Measurements from ENCODE around the gene TRIM2. TPM values are rescaled to one million over a fixed set of nuclear protein-coding genes. Genes with fewer than 3 reads are reported as not detected.

Gene TRIM2
- total RNA-seq, 1 experiment from 2014 or later: 87.0 TPM

- H3K4me2 ChIP-seq: no peak overlapping the region
- H3K36me3 ChIP-seq (ENCODE audit: low read depth): no peaks in the 10 kb centered on the region
- peaks cover 10% of the 10 kb centered on the region; the same call in 1 of the 2 replicates for H3F3A ChIP-seq (ENCODE audit: insufficient read depth, low read depth)
- intact Hi-C loops (cut with micrococcal nuclease; ENCODE audit: unreplicated experiment): loop anchor here (10.0 kb wide), 1 partner anchor 302 kb away; no protein-coding TSS in a partner anchor
- H2AFZ ChIP-seq: no peak overlapping the region
- ChIA-PET CTCF (interaction anchor here (0.9 kb wide), 1 partner anchor 231 kb away, joined by 3 read pairs; no protein-coding TSS in a partner anchor), POLR2A (ENCODE audit: unreplicated experiment) (no interaction called here)
- no peaks in the 10 kb centered on the region for H3K9me2 ChIP-seq (ENCODE audit: insufficient read depth)
- DNase-seq: no peak
- H3K4me1 ChIP-seq (replicated peaks; ENCODE audit: insufficient read depth): peaks cover 29% of the 10 kb centered on the region
- H3K27me3 ChIP-seq (ENCODE audit: insufficient read depth, low read depth): no peaks in the 10 kb centered on the region
- H3K27ac ChIP-seq: no peak overlapping the region
- BruUV-seq (replicated peaks): no TSS peak
- TF ChIP-seq CTCF (conservative IDR thresholded peaks at IDR 0.05) (no peak), EZH2 (IDR thresholded peaks at IDR 0.05; ENCODE audit: low read depth) (no peak)
- no peaks in the 10 kb centered on the region for H4K20me1 ChIP-seq (ENCODE audit: insufficient read depth)
- no peaks in the 10 kb centered on the region for H3K9me3 ChIP-seq (ENCODE audit: insufficient read depth, low read depth)
- H3K79me2 ChIP-seq (ENCODE audit: low read depth): peaks cover 28% of the 10 kb centered on the region
- no peak overlapping the region for H3K4me3 ChIP-seq
These were observed 138.7 kb downstream of the TRIM2 start for GRCh38 chr4:153342751-153343552.

GRCh38 chr4:153344131-153345011 lies 140.1 kb downstream of the TRIM2 start, which contains the start of gene MND1:
MND1 (plus strand) TSS chr4:153344688; CDS start chr4:153344738, 50 bp downstream.
- peaks cover 40% of the 10 kb centered on the region for H3K79me2 ChIP-seq (ENCODE audit: low read depth)
- DNase-seq: peak; percentile 38 to 88
- no peaks in the 10 kb centered on the region for H3K27me3 ChIP-seq (ENCODE audit: insufficient read depth, low read depth)
- peaks cover 34% of the 10 kb centered on the region for H3K4me1 ChIP-seq (replicated peaks; ENCODE audit: insufficient read depth)
- ChIA-PET POLR2A (ENCODE audit: unreplicated experiment) (no interaction called here), CTCF (interaction anchor here (0.5 to 0.6 kb wide), 2 partner anchors 180 to 181 kb away, joined by 4 to 10 read pairs; no protein-coding TSS in a partner anchor)
- H3K9me3 ChIP-seq (ENCODE audit: insufficient read depth, low read depth): no peaks in the 10 kb centered on the region
- peaks cover 10% of the 10 kb centered on the region; the same call in 1 of the 2 replicates for H3F3A ChIP-seq (ENCODE audit: insufficient read depth, low read depth)
- peak within 1 kb of the TSS; percentile 90 for H3K4me2 ChIP-seq
- intact Hi-C loops (cut with micrococcal nuclease; ENCODE audit: unreplicated experiment): loop anchor here (1.0 to 10.0 kb wide), 5 partner anchors 88 to 406 kb away; no protein-coding TSS in a partner anchor
- peak within 1 kb of the TSS; percentile 85 for H2AFZ ChIP-seq
- TF ChIP-seq CTCF (conservative IDR thresholded peaks at IDR 0.05) (peak; percentile 82), EZH2 (IDR thresholded peaks at IDR 0.05; ENCODE audit: low read depth) (no peak)
- peak within 1 kb of the TSS; percentile 70 for H3K27ac ChIP-seq
- H3K9me2 ChIP-seq (ENCODE audit: insufficient read depth): no peaks in the 10 kb centered on the region
- H3K36me3 ChIP-seq (ENCODE audit: low read depth): no peaks in the 10 kb centered on the region
- H4K20me1 ChIP-seq (ENCODE audit: insufficient read depth): no peaks in the 10 kb centered on the region
- H3K4me3 ChIP-seq: peak within 1 kb of the TSS; percentile 92
- BruUV-seq (replicated peaks): TSS peak; percentile 29

Measured in PC-9 (cell line).